Erythroblast (primary cell): ENCODE results near the gene CARS2.

Source experiments
- GATA1 ChIP-seq: IDR thresholded peaks from 2 replicates; pipeline ENCODE4 v1.6.1; 2011; ENCODE audit warnings: low read depth, mild to moderate bottlenecking, control low read depth, low read length, moderate library complexity
- POLR2A ChIP-seq: IDR thresholded peaks from 2 replicates; pipeline ENCODE4 v1.6.1; 2011; ENCODE audit warnings: mild to moderate bottlenecking, low read length

DNA sequence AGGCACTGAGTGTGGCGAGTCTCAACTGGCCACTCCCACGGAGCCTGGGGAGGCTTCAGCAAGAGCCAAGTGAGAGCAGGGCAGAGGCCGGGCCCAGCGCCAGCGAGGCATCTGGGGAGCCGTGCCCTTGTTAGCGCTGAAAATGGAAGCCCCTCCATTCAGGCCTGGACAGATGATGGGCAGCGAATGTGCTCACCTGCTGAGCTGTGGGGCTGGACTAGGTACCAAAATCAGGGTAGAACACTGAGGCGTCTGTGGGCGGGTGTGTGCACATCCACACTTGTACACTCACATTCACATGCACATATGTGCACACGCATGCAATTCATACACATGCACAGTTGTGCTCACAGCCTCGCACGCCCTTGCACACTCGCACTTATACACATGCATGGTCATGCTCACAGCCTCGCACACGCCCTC lies 69.9 kb downstream of the CARS2 start:
- TF ChIP-seq POLR2A (no peak), GATA1 (no peak)
